HEK293 (cell line): Measurements from ENCODE around the gene EZH1.

Source experiments
- CTCF ChIP-seq: fragments of 450-650 bp; formaldehyde crosslinking; IDR thresholded peaks from 2 replicates; pipeline ENCODE4 v1.5.1; 2016; ENCODE audit warnings: missing biosample characterization, missing genetic modification characterization
- GLIS2 ChIP-seq: fragments of 450-650 bp; formaldehyde crosslinking; IDR thresholded peaks from 2 replicates; pipeline ENCODE4 v1.5.1; 2016; ENCODE audit warnings: missing biosample characterization, missing genetic modification characterization
- KLF7 ChIP-seq: fragments of 450-650 bp; formaldehyde crosslinking; IDR thresholded peaks from 2 replicates; pipeline ENCODE4 v1.5.1; 2016; ENCODE audit warnings: missing biosample characterization, missing genetic modification characterization, borderline replicate concordance
- KLF8 ChIP-seq: fragments of 450-650 bp; formaldehyde crosslinking; IDR thresholded peaks from 2 replicates; pipeline ENCODE4 v1.5.1; 2016; ENCODE audit warnings: missing biosample characterization, missing genetic modification characterization
- OSR2 ChIP-seq: fragments of 450-650 bp; formaldehyde crosslinking; IDR thresholded peaks from 2 replicates; pipeline ENCODE4 v1.5.1; 2016; ENCODE audit warnings: missing biosample characterization, missing genetic modification characterization
- SCRT1 ChIP-seq: fragments of 450-650 bp; formaldehyde crosslinking; IDR thresholded peaks from 2 replicates; pipeline ENCODE4 v1.5.1; 2016; ENCODE audit warnings: missing biosample characterization, missing genetic modification characterization, borderline replicate concordance
- SP2 ChIP-seq: fragments of 450-650 bp; formaldehyde crosslinking; IDR thresholded peaks from 2 replicates; pipeline ENCODE4 v1.5.1; 2016; ENCODE audit warnings: missing biosample characterization, missing genetic modification characterization
- SP3 ChIP-seq: fragments of 450-650 bp; formaldehyde crosslinking; IDR thresholded peaks from 2 replicates; pipeline ENCODE4 v1.5.1; 2016; ENCODE audit warnings: missing biosample characterization, missing genetic modification characterization
- TCF7L2 ChIP-seq: IDR thresholded peaks from 2 replicates; pipeline ENCODE4 v1.6.1; 2011; ENCODE audit warnings: low read depth, mild to moderate bottlenecking, inconsistent platforms, low read length, moderate library complexity, borderline replicate concordance
- WT1 ChIP-seq: fragments of 450-650 bp; formaldehyde crosslinking; IDR thresholded peaks from 2 replicates; pipeline ENCODE4 v1.5.1; 2016; ENCODE audit warnings: missing biosample characterization, missing genetic modification characterization
- ZBTB44 ChIP-seq: fragments of 450-650 bp; IDR thresholded peaks from 2 replicates; pipeline ENCODE4 v1.5.1; 2018; ENCODE audit warnings: missing biosample characterization, mild to moderate bottlenecking, missing genetic modification characterization
- ZBTB49 ChIP-seq: fragments of 450-650 bp; formaldehyde crosslinking; IDR thresholded peaks from 2 replicates; pipeline ENCODE4 v1.5.1; 2016; ENCODE audit warnings: missing biosample characterization, missing genetic modification characterization, low read depth
- ZBTB8A ChIP-seq: fragments of 450-650 bp; formaldehyde crosslinking; IDR thresholded peaks from 2 replicates; pipeline ENCODE4 v1.5.1; 2016; ENCODE audit warnings: missing biosample characterization, missing genetic modification characterization
- ZFHX2 ChIP-seq: fragments of 450-650 bp; formaldehyde crosslinking; conservative IDR thresholded peaks from 2 replicates; pipeline ENCODE4 v1.5.1; 2016; ENCODE audit warnings: missing biosample characterization, missing genetic modification characterization
- ZFP69B ChIP-seq: fragments of 450-650 bp; formaldehyde crosslinking; IDR thresholded peaks from 2 replicates; pipeline ENCODE4 v1.5.1; 2016; ENCODE audit warnings: missing biosample characterization, missing genetic modification characterization
- ZIC2 ChIP-seq: fragments of 450-650 bp; formaldehyde crosslinking; IDR thresholded peaks from 2 replicates; pipeline ENCODE4 v1.5.1; 2016; ENCODE audit warnings: missing biosample characterization, missing genetic modification characterization
- ZNF10 ChIP-seq: fragments of 450-650 bp; formaldehyde crosslinking; IDR thresholded peaks from 2 replicates; pipeline ENCODE4 v1.5.1; 2017; ENCODE audit warnings: missing biosample characterization, missing genetic modification characterization
- ZNF121 ChIP-seq: fragments of 450-650 bp; formaldehyde crosslinking; IDR thresholded peaks from 2 replicates; pipeline ENCODE4 v1.5.1; 2016; ENCODE audit warnings: missing biosample characterization, missing genetic modification characterization
- ZNF146 ChIP-seq: fragments of 450-650 bp; formaldehyde crosslinking; IDR thresholded peaks from 2 replicates; pipeline ENCODE4 v1.5.1; 2016; ENCODE audit warnings: missing biosample characterization, missing genetic modification characterization
- ZNF175 ChIP-seq: fragments of 450-650 bp; formaldehyde crosslinking; IDR thresholded peaks from 2 replicates; pipeline ENCODE4 v1.5.1; 2016; ENCODE audit warnings: missing biosample characterization, missing genetic modification characterization
- ZNF19 ChIP-seq: fragments of 450-650 bp; formaldehyde crosslinking; IDR thresholded peaks from 2 replicates; pipeline ENCODE4; 2016; ENCODE audit warnings: missing biosample characterization, missing genetic modification characterization, low read depth
- ZNF2 ChIP-seq: fragments of 450-650 bp; formaldehyde crosslinking; IDR thresholded peaks from 2 replicates; pipeline ENCODE4 v1.5.1; 2016; ENCODE audit warnings: missing biosample characterization, missing genetic modification characterization
- ZNF239 ChIP-seq: fragments of 450-650 bp; formaldehyde crosslinking; IDR thresholded peaks from 2 replicates; pipeline ENCODE4 v1.5.1; 2016; ENCODE audit warnings: missing biosample characterization, missing genetic modification characterization
- ZNF280C ChIP-seq: fragments of 450-650 bp; formaldehyde crosslinking; IDR thresholded peaks from 2 replicates; pipeline ENCODE4 v1.5.1; 2016; ENCODE audit warnings: missing biosample characterization, missing genetic modification characterization
- ZNF350 ChIP-seq: fragments of 450-650 bp; formaldehyde crosslinking; IDR thresholded peaks from 2 replicates; pipeline ENCODE4 v1.5.0; 2017; ENCODE audit warnings: missing biosample characterization, mild to moderate bottlenecking, missing genetic modification characterization
- ZNF423 ChIP-seq: fragments of 450-650 bp; formaldehyde crosslinking; IDR thresholded peaks from 2 replicates; pipeline ENCODE4 v1.5.1; 2016; ENCODE audit warnings: missing biosample characterization, missing genetic modification characterization
- ZNF521 ChIP-seq: fragments of 450-650 bp; formaldehyde crosslinking; IDR thresholded peaks from 2 replicates; pipeline ENCODE4 v1.5.1; 2017; ENCODE audit warnings: missing biosample characterization, mild to moderate bottlenecking, missing genetic modification characterization
- ZNF558 ChIP-seq: fragments of 450-650 bp; formaldehyde crosslinking; IDR thresholded peaks from 2 replicates; pipeline ENCODE4 v1.5.1; 2016; ENCODE audit warnings: missing biosample characterization, missing genetic modification characterization
- ZNF561 ChIP-seq: fragments of 450-650 bp; IDR thresholded peaks from 2 replicates; pipeline ENCODE4 v1.5.1; 2018; ENCODE audit warnings: missing biosample characterization, missing genetic modification characterization, borderline replicate concordance
- ZNF629 ChIP-seq: fragments of 450-650 bp; formaldehyde crosslinking; IDR thresholded peaks from 2 replicates; pipeline ENCODE4 v1.5.1; 2017; ENCODE audit warnings: missing biosample characterization, missing genetic modification characterization
- ZNF645 ChIP-seq: fragments of 450-650 bp; formaldehyde crosslinking; IDR thresholded peaks from 2 replicates; pipeline ENCODE4; 2016; ENCODE audit warnings: missing biosample characterization, missing genetic modification characterization
- ZNF654 ChIP-seq: fragments of 450-650 bp; formaldehyde crosslinking; IDR thresholded peaks from 2 replicates; pipeline ENCODE4 v1.5.1; 2016; ENCODE audit warnings: low read depth, missing biosample characterization, missing genetic modification characterization
- ZNF791 ChIP-seq: fragments of 450-650 bp; formaldehyde crosslinking; IDR thresholded peaks from 2 replicates; pipeline ENCODE4 v1.5.1; 2016; ENCODE audit warnings: missing biosample characterization, missing genetic modification characterization

Gene EZH1

DNA sequence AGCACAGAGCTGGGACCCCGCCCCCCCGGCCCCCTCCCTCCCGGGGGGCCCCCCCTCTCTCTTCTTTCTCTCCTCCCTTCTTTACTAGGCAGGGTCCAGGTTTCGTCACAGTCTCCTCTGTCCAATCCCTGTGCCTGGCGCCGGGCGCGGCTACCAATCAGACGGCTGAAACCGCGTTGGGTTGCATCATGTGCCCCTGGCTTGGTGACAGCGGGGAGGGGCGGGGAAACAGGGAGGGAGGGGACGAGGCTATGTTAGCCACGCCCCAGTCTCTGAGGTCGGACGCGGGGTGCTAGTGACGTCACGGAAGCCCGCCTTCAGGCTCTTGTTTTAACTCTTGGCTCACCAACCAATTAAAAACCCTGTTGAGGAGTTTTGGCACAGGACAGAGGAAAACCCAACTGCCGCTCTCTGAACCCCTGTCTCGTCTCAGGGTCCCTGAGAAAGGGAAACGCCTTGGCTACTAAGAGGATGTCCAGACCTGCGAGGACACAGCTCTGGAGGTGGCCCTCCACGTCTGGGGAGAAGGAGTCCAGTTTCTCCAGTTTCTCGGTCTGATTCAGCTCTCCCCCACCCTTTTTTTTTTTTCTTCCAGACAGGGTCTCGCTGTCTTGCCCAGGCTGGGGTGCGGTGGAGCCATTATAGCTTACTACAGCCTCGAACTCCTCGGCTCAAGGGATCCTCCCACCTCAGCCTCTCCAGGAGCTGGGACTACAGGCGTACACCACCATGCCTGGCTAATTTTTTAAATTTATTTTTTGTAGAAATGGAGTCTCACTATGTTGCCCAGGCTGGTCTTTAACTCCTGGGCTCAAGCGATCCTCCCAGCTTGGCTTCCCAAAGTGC is 67.6 kb downstream of the EZH1 start (continued):
- TF ChIP-seq CTCF (no peak), ZNF654 (tag by site-specific recombination) (no peak), GLIS2 (no peak), ZNF10 (tag by site-specific recombination) (no peak), ZNF558 (tag by site-specific recombination) (no peak), KLF7 (tag by site-specific recombination) (no peak), ZNF561 (tag by site-specific recombination) (0 out of 2 replicates have a peak, but pooled peaks have one; percentile 19), ZNF521 (tag by site-specific recombination) (no peak), SP3 (tag by site-specific recombination) (peak; percentile 90), ZNF146 (tag by site-specific recombination) (no peak), ZBTB49 (tag by site-specific recombination) (no peak), ZFHX2 (tag by site-specific recombination) (no peak), ZNF2 (tag by site-specific recombination) (no peak), ZNF121 (peak; percentile 99), KLF8 (tag by site-specific recombination) (peak; percentile 91), ZNF280C (tag by site-specific recombination) (no peak), WT1 (tag by site-specific recombination) (no peak), ZNF350 (tag by site-specific recombination) (no peak), ZBTB44 (tag by site-specific recombination) (no peak), ZNF19 (tag by site-specific recombination) (no peak), ZNF175 (tag by site-specific recombination) (no peak), ZFP69B (no peak), TCF7L2 (no peak), ZNF629 (tag by site-specific recombination) (peak; percentile 98), ZNF239 (no peak), SP2 (tag by site-specific recombination) (peak; percentile 96), SCRT1 (tag by site-specific recombination) (no peak), ZIC2 (no peak), ZBTB8A (tag by site-specific recombination) (0 out of 2 replicates have a peak, but pooled peaks have one; percentile 7), ZNF791 (tag by site-specific recombination) (no peak), ZNF645 (tag by site-specific recombination) (0 out of 2 replicates have a peak, but pooled peaks have one; percentile 34), OSR2 (tag by site-specific recombination) (peak; percentile 48; the same call in 1 of the 2 replicates), ZNF423 (tag by site-specific recombination) (no peak)
